Right atrium auricular region (tissue), 2 donors: ENCODE data around the gene SCN8A. TPM values are rescaled to one million over a fixed set of nuclear protein-coding genes. Genes with fewer than 3 reads are reported as not detected.

Experiments used
- DNase-seq: peaks from one replicate; pipeline ENCODE4 v3.0.0-alpha.2; 2019; ENCODE audit warnings: low spot score
- H3K27ac ChIP-seq, 2 donors: fragments of 200-600 bp; sonication (generic); 1 replicate in 1 of 2; 2 replicates in 1 of 2; pipeline ENCODE4 v1.5.1; 2016 to 2019
- H3K27me3 ChIP-seq, 2 donors: fragments of 200-600 bp; sonication (generic); one replicate each; pipeline versions ENCODE4 v1.5.1 to v1.6.0; 2017 to 2019
- H3K36me3 ChIP-seq: fragments of 200-600 bp; sonication (generic); one replicate; pipeline ENCODE4 v1.5.1; 2016
- H3K4me1 ChIP-seq, 2 donors: fragments of 200-600 bp; sonication (generic); one replicate each; pipeline versions ENCODE4 v1.5.1 to v1.6.0; 2017 to 2019
- H3K4me3 ChIP-seq, 2 donors: fragments of 200-600 bp; sonication (generic); 1 replicate in 1 of 2; 2 replicates in 1 of 2; pipeline ENCODE4 v1.5.1; 2017 to 2019; ENCODE audit warnings: mild to moderate bottlenecking in 1 of 2, moderate library complexity in 1 of 2
- H3K9me3 ChIP-seq, 2 donors: fragments of 200-600 bp; sonication (generic); one replicate each; pipeline ENCODE4 v1.5.1; 2019
- CTCF ChIP-seq, 2 donors: fragments of 200-600 bp; sonication (generic); IDR thresholded peaks; one replicate each; pipeline ENCODE4 v1.5.1; 2019; ENCODE audit warnings: antibody characterized with exemption in 2 of 2
- total RNA-seq, 2 donors: library from RNA; depleted of rRNA; stranded (reverse); fragments of >200 nt; gene quantifications; one replicate each; pipeline ENCODE4 v1.1.0, GENCODE V29; 2016

The SCN8A gene
- total RNA-seq, 2 donors from 2014 or later, result 0.19 to 0.24 TPM

- no peaks in the 10 kb centered on the region for H3K27me3 ChIP-seq
- no peak for DNase-seq
- H3K36me3 ChIP-seq, result no peaks in the 10 kb centered on the region
- no peaks in the 10 kb centered on the region for H3K9me3 ChIP-seq
- no peak for TF ChIP-seq CTCF (IDR thresholded peaks at IDR 0.05)
- H3K4me3 ChIP-seq, result no peak overlapping the region
- H3K27ac ChIP-seq, result no peak overlapping the region
- H3K4me1 ChIP-seq, result no peaks in the 10 kb centered on the region
These were observed 85.8 kb downstream of the SCN8A start for GRCh38 chr12:51676875-51677274.

DNA sequence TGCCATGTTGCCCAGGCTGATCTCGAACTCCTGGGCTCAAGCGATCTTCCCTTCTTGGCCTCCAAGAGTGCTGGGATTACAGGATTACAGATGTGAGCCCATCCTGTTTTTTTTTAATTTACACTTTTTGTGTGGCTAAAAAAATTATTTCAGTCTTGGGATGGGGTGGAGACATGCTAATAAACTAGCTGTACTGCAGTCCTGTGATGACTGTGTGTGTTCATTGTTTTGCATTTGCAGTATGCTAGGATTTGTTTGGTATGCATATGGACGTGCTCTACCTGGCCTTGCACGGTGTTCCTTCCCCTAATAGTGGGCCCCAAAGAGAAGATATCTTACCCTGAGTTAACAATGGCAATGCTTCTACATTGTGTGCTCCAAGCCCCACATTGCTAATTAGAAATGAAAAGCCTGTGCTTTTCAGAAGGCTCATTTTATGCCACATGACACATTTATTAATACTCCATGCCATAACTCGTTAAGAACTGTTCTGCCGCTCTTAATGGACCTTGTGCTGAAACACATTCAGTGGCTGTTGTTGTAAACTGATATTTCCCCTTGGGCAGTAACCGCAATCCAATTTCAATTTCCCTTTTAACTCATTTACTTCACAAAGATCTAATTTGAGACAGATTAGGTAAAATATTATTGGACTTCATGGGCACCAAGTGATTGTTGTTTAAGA is 86.4 kb downstream of the SCN8A start:
- Histone ChIP-seq H3K4me1 (no peaks in the 10 kb centered on the region), H3K9me3 (no peaks in the 10 kb centered on the region), H3K27me3 (no peaks in the 10 kb centered on the region), H3K4me3 (no peak overlapping the region), H3K27ac (no peak overlapping the region), H3K36me3 (no peaks in the 10 kb centered on the region)
- TF ChIP-seq CTCF (IDR thresholded peaks at IDR 0.05), result no peak
- DNase-seq, result no peak

GRCh38 chr12:51678086-51678724 is 87.2 kb downstream of the SCN8A start:
- Histone ChIP-seq H3K9me3 (no peaks in the 10 kb centered on the region), H3K36me3 (no peaks in the 10 kb centered on the region), H3K4me3 (no peak overlapping the region), H3K27me3 (no peaks in the 10 kb centered on the region), H3K4me1 (no peaks in the 10 kb centered on the region), H3K27ac (no peak overlapping the region)
- DNase-seq, result no peak
- peak in 1 of 2 donors; percentile 53 for TF ChIP-seq CTCF (IDR thresholded peaks at IDR 0.05)

DNA sequence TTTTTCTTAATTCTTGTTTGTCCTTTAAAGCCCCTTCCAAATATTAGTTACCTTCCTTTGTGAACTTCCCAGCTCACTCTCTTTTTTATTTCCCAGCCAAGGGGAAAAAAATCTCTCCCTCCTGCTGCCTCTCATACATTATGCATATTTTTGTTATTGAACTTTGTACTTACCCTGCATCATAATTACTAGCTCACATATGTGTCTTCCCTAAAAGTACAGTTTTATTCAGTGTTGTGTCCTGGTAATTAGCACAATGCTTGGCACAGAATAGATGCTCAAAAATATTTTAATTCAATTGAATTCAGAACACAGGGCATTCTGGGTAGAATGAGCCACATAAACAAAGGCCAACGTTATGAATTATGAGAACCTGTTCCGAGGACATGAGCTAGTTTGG is 91.9 kb downstream of the SCN8A start:
- H3K4me3 ChIP-seq, result no peak overlapping the region
- H3K4me1 ChIP-seq, result no peaks in the 10 kb centered on the region
- H3K27ac ChIP-seq, result no peak overlapping the region

GRCh38 chr12:51683763-51684357 is 92.8 kb downstream of the SCN8A start:
- Histone ChIP-seq H3K4me3 (no peak overlapping the region), H3K4me1 (no peaks in the 10 kb centered on the region), H3K9me3 (no peaks in the 10 kb centered on the region), H3K36me3 (no peaks in the 10 kb centered on the region), H3K27ac (no peak overlapping the region), H3K27me3 (no peaks in the 10 kb centered on the region)
- no peak for TF ChIP-seq CTCF (IDR thresholded peaks at IDR 0.05)
- no peak for DNase-seq

More for the DNA sequence above, 91.9 kb downstream of the SCN8A start:
- TF ChIP-seq CTCF (IDR thresholded peaks at IDR 0.05), result no peak
- Histone ChIP-seq H3K36me3 (no peaks in the 10 kb centered on the region), H3K27me3 (no peaks in the 10 kb centered on the region), H3K9me3 (no peaks in the 10 kb centered on the region)
- no peak for DNase-seq
